Measurements from ENCODE around the gene RNF19B. TPM values are rescaled to one million over a fixed set of nuclear protein-coding genes. Genes with fewer than 3 reads are reported as not detected.

RNF19B gene
- total and polyA plus RNA-seq, 2 of the 13 experiments (the other 11 are each of a cell fraction or from before 2014, with no cell fraction given): 15.3 to 22.5 TPM

- TF ChIP-seq ZNF770 (CRISPR knock-in tag; IDR thresholded peaks at IDR 0.05) (peak; percentile 38; the same call in 1 of the 2 replicates), ZNF343 (CRISPR knock-in tag; IDR thresholded peaks at IDR 0.05) (no peak), ZFY (CRISPR knock-in tag; IDR thresholded peaks at IDR 0.05) (no peak; the same call in 1 of the 2 replicates), ZNF605 (CRISPR knock-in tag; IDR thresholded peaks at IDR 0.05) (peak; percentile 54; the same call in 1 of the 2 replicates), ZNF496 (CRISPR knock-in tag; IDR thresholded peaks at IDR 0.05; ENCODE audit: insufficient replicate concordance) (no peak), NCOA5 (CRISPR knock-in tag; IDR thresholded peaks at IDR 0.05) (no peak), ZNF563 (CRISPR knock-in tag; IDR thresholded peaks at IDR 0.05) (no peak), SUZ12 (IDR thresholded peaks at IDR 0.05; ENCODE audit: low read depth, low read length) (no peak), SNRNP70 (IDR thresholded peaks at IDR 0.05; ENCODE audit: low read depth, low read length) (no peak), SKI (IDR thresholded peaks at IDR 0.05; ENCODE audit: partially characterized antibody) (peak; percentile 19), FOXK1 (CRISPR knock-in tag; IDR thresholded peaks at IDR 0.05; ENCODE audit: borderline replicate concordance, low read depth) (no peak), SMC3 (IDR thresholded peaks at IDR 0.05; ENCODE audit: low read length) (0 out of 2 replicates have a peak, but pooled peaks have one; percentile 17), CSRNP1 (CRISPR knock-in tag; IDR thresholded peaks at IDR 0.05) (peak; percentile 56; the same call in 1 of the 2 replicates), ELK4 (CRISPR knock-in tag; IDR thresholded peaks at IDR 0.05; ENCODE audit: borderline replicate concordance) (no peak), ZNF335 (CRISPR knock-in tag; IDR thresholded peaks at IDR 0.05) (peak; percentile 73; the same call in 1 of the 2 replicates), CREB3 (CRISPR knock-in tag; IDR thresholded peaks at IDR 0.05) (no peak), ETV5 (CRISPR knock-in tag; IDR thresholded peaks at IDR 0.05; ENCODE audit: borderline replicate concordance) (peak; percentile 93)
- TF ChIP-seq, protein P1, sequence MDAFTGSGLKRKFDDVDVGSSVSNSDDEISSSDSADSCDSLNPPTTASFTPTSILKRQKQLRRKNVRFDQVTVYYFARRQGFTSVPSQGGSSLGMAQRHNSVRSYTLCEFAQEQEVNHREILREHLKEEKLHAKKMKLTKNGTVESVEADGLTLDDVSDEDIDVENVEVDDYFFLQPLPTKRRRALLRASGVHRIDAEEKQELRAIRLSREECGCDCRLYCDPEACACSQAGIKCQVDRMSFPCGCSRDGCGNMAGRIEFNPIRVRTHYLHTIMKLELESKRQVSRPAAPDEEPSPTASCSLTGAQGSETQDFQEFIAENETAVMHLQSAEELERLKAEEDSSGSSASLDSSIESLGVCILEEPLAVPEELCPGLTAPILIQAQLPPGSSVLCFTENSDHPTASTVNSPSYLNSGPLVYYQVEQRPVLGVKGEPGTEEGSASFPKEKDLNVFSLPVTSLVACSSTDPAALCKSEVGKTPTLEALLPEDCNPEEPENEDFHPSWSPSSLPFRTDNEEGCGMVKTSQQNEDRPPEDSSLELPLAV (CRISPR knock-in tag; conservative IDR thresholded peaks at IDR 0.05; ENCODE audit: low read depth): no peak
- TF ChIP-seq, protein P2, sequence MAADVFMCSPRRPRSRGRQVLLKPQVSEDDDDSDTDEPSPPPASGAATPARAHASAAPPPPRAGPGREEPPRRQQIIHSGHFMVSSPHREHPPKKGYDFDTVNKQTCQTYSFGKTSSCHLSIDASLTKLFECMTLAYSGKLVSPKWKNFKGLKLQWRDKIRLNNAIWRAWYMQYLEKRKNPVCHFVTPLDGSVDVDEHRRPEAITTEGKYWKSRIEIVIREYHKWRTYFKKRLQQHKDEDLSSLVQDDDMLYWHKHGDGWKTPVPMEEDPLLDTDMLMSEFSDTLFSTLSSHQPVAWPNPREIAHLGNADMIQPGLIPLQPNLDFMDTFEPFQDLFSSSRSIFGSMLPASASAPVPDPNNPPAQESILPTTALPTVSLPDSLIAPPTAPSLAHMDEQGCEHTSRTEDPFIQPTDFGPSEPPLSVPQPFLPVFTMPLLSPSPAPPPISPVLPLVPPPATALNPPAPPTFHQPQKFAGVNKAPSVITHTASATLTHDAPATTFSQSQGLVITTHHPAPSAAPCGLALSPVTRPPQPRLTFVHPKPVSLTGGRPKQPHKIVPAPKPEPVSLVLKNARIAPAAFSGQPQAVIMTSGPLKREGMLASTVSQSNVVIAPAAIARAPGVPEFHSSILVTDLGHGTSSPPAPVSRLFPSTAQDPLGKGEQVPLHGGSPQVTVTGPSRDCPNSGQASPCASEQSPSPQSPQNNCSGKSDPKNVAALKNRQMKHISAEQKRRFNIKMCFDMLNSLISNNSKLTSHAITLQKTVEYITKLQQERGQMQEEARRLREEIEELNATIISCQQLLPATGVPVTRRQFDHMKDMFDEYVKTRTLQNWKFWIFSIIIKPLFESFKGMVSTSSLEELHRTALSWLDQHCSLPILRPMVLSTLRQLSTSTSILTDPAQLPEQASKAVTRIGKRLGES (CRISPR knock-in tag; IDR thresholded peaks at IDR 0.05; ENCODE audit: borderline replicate concordance): no peak
Observed at GRCh38 chr1:32933742-32934322, 30.8 kb downstream of the RNF19B start (continued).
